Prostate gland (tissue), 2 donors: Measurements from ENCODE around the gene TMEM154. TPM values are rescaled to one million over a fixed set of nuclear protein-coding genes. Genes with fewer than 3 reads are reported as not detected.

Source experiments
- DNase-seq: peaks from one replicate; pipeline ENCODE4 v3.0.0-alpha.2; 2019; ENCODE audit warnings: low spot score
- H3K27ac ChIP-seq, 2 donors: fragments of 200-600 bp; sonication (generic); 2 replicates each; pipeline ENCODE4 v1.5.1; 2017 to 2019
- H3K27me3 ChIP-seq: fragments of 200-600 bp; sonication (generic); replicated peaks from 2 replicates; pipeline ENCODE4 v1.5.1; 2019; ENCODE audit not compliant: insufficient read depth
- H3K36me3 ChIP-seq, 2 donors: fragments of 200-600 bp; sonication (generic); 1 replicate in 1 of 2; 2 replicates in 1 of 2; pipeline versions ENCODE4 v1.5.1 to v1.8.1; 2017 to 2019
- H3K4me1 ChIP-seq: fragments of 200-600 bp; sonication (generic); replicated peaks from 2 replicates; pipeline ENCODE4 v1.5.1; 2019
- H3K4me3 ChIP-seq, 2 donors: fragments of 200-600 bp; sonication (generic); 2 replicates each; pipeline ENCODE4 v1.5.1; 2017 to 2019
- H3K9me3 ChIP-seq: fragments of 200-600 bp; sonication (generic); 2 replicates; pipeline ENCODE4 v1.5.1; 2017
- CTCF ChIP-seq, 4 experiments: fragments of 200-600 bp in 2 of 4; fragments of 450-650 bp in 2 of 4; sonication (generic) in 2 of 4; IDR thresholded peaks; 1 replicate in 3 of 4; 2 replicates in 1 of 4; pipeline ENCODE4 v1.5.1; 2016 to 2019; ENCODE audit warnings: antibody characterized with exemption in 4 of 4, mild to moderate bottlenecking in 2 of 4, moderate library complexity in 2 of 4
- POLR2A ChIP-seq: fragments of 450-650 bp; IDR thresholded peaks from one replicate; pipeline ENCODE4 v1.6.1; 2016; ENCODE audit warnings: antibody characterized with exemption, mild to moderate bottlenecking
- POLR2AphosphoS5 ChIP-seq: sonication (generic); formaldehyde crosslinking; IDR thresholded peaks from one replicate; pipeline ENCODE4 v1.6.1; 2017; ENCODE audit warnings: antibody characterized with exemption
- WGBS: methylation state at CpG from one replicate; pipeline ENCODE4 v1.1.5; 2018; 5-methylcytosine and 5-hydroxymethylcytosine counted together
- intact Hi-C: fragments of 100-400 bp; cut with DNase I; formaldehyde crosslinking; loops from one replicate; pipeline ENCODE4 v1.14.2; 2022
- total RNA-seq, 2 donors: library from RNA; depleted of rRNA; stranded (reverse); fragments of >200 nt; gene quantifications; one replicate each; pipeline ENCODE4 v1.1.0, GENCODE V29; 2016

Gene TMEM154
- total RNA-seq, 2 donors from 2014 or later: 2.6 to 2.7 TPM

- H3K9me3 ChIP-seq: no peaks in the 10 kb centered on the region
- H3K27me3 ChIP-seq: no peaks in the 10 kb centered on the region
- no peak overlapping the region for H3K4me3 ChIP-seq
- no peaks in the 10 kb centered on the region for H3K4me1 ChIP-seq
- no peaks in the 10 kb centered on the region for H3K36me3 ChIP-seq
- DNase-seq: no peak
- no peak for TF ChIP-seq CTCF (IDR thresholded peaks at IDR 0.05)
- TF ChIP-seq POLR2AphosphoS5: no peak
- TF ChIP-seq POLR2A: no peak
- H3K27ac ChIP-seq: no peak overlapping the region
- intact Hi-C loops: no loop called here
- 83% methylated on average over 2 of the region's 2 CpGs for WGBS
These were observed 4.8 kb upstream of the TMEM154 start for GRCh38 chr4:152684587-152684986.

- H3K9me3 ChIP-seq: no peaks in the 10 kb centered on the region
- no peaks in the 10 kb centered on the region for H3K27me3 ChIP-seq
- no peak overlapping the region for H3K4me3 ChIP-seq
- no peak overlapping the region for H3K27ac ChIP-seq
- no peak for DNase-seq
- no peaks in the 10 kb centered on the region for H3K36me3 ChIP-seq
- 80% methylated on average over 3 of the region's 3 CpGs for WGBS
- intact Hi-C loops: no loop called here
- TF ChIP-seq POLR2A (no peak), CTCF (IDR thresholded peaks at IDR 0.05) (no peak), POLR2AphosphoS5 (no peak)
- H3K4me1 ChIP-seq: no peaks in the 10 kb centered on the region
These were observed 4.2 kb upstream of the TMEM154 start for GRCh38 chr4:152684007-152684406.

- Histone ChIP-seq H3K4me3 (no peak overlapping the region), H3K27me3 (no peaks in the 10 kb centered on the region)
These were observed 2.5 kb upstream of the TMEM154 start for GRCh38 chr4:152682143-152682941.

DNA sequence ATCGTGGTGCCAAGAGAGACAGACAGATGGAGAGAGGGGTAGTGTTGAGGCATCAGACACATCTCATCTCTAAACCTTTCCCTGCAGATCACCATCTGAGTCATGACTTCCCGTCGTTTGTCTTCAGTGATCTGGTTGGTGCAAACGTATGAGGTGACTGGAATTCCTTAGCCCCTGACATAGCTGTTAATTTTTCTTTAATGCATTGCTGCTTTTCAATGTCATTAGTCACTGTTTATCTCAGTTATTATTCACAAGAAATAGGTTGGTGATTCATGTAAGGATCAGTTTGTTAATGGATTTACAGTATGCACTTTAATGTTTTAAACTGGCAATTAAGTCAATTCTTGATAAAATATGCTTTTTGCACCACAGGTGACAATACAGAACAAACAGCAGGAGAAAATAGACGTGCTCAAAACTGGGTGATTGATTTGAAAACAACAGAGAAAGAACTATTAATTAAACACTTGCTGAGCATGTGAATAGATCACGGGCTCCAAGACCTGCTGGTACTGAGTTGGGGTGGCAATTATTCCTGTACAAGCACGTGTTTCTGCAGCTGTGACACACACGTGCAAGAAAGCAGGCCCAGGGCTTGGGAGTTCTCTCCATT is 1.3 kb upstream of the TMEM154 start:
- no peaks in the 10 kb centered on the region for H3K4me1 ChIP-seq

More at GRCh38 chr4:152682143-152682941, 2.5 kb upstream of the TMEM154 start:
- 64% methylated on average over 9 of the region's 9 CpGs for WGBS
- no peak for DNase-seq
- Histone ChIP-seq H3K36me3 (no peaks in the 10 kb centered on the region), H3K4me1 (no peaks in the 10 kb centered on the region), H3K27ac (no peak overlapping the region), H3K9me3 (no peaks in the 10 kb centered on the region)
- intact Hi-C loops: no loop called here
- no peak for TF ChIP-seq POLR2AphosphoS5
- TF ChIP-seq POLR2A: no peak

GRCh38 chr4:152678841-152679240 is 956 bp downstream of the TMEM154 start:
- Histone ChIP-seq H3K27me3 (no peaks in the 10 kb centered on the region), H3K27ac (no peak overlapping the region), H3K36me3 (no peaks in the 10 kb centered on the region), H3K4me3 (peak overlapping the region in 1 of 2 donors; percentile 32), H3K9me3 (no peaks in the 10 kb centered on the region), H3K4me1 (no peaks in the 10 kb centered on the region)
- TF ChIP-seq POLR2AphosphoS5 (no peak), CTCF (IDR thresholded peaks at IDR 0.05) (no peak), POLR2A (no peak)
- intact Hi-C loops: no loop called here
- 46% methylated on average over 1 of the region's 1 CpG for WGBS
- DNase-seq: no peak

More for the DNA sequence above, 1.3 kb upstream of the TMEM154 start:
- TF ChIP-seq POLR2AphosphoS5 (no peak), CTCF (IDR thresholded peaks at IDR 0.05) (no peak), POLR2A (no peak)
- 77% methylated on average over 8 of the region's 8 CpGs for WGBS
- intact Hi-C loops: no loop called here
- Histone ChIP-seq H3K27me3 (no peaks in the 10 kb centered on the region), H3K36me3 (no peaks in the 10 kb centered on the region), H3K4me3 (no peak overlapping the region), H3K9me3 (no peaks in the 10 kb centered on the region), H3K27ac (no peak overlapping the region)
- no peak for DNase-seq
